HEK293T (cell line): Measurements from ENCODE around the gene GLDN.

Experiments used
- CTCF ChIA-PET: fragments of 350-600 bp; formaldehyde crosslinking; extraction: SDS; loops from one replicate; lab custom pipeline; 2021; ENCODE audit warnings: antibody characterized with exemption, inconsistent platforms; lab: Yijun Ruan, JAX
- POLR2A ChIA-PET: fragments of 350-600 bp; formaldehyde crosslinking; extraction: SDS; loops from one replicate; lab custom pipeline; 2020; ENCODE audit warnings: antibody characterized with exemption, inconsistent platforms; lab: Yijun Ruan, JAX
- DNase-seq: peaks from one replicate; pipeline ENCODE4 v3.0.0; 2012; ENCODE audit warnings: mixed read lengths; ENCODE audit errors: extremely low spot score
- ARNT ChIP-seq: fragments of 450-650 bp; IDR thresholded peaks from 2 replicates; pipeline ENCODE4 v1.6.1; 2017; ENCODE audit warnings: mild to moderate bottlenecking
- BHLHE40 ChIP-seq: fragments of 450-650 bp; IDR thresholded peaks from 2 replicates; pipeline ENCODE4 v1.6.1; 2016; ENCODE audit warnings: mild to moderate bottlenecking, moderate library complexity, borderline replicate concordance
- CTBP1 ChIP-seq: fragments of 450-650 bp; IDR thresholded peaks from 2 replicates; pipeline ENCODE4 v1.6.1; 2016; ENCODE audit warnings: borderline replicate concordance
- ELF4 ChIP-seq: fragments of 450-650 bp; IDR thresholded peaks from 2 replicates; pipeline ENCODE4 v1.6.1; 2017; ENCODE audit warnings: antibody characterized with exemption
- FOXA1 ChIP-seq: fragments of 450-650 bp; IDR thresholded peaks from 2 replicates; pipeline ENCODE4 v1.6.1; 2016; ENCODE audit warnings: mild to moderate bottlenecking
- FOXK2 ChIP-seq: fragments of 450-650 bp; IDR thresholded peaks from 2 replicates; pipeline ENCODE4 v1.6.1; 2016; ENCODE audit warnings: mild to moderate bottlenecking
- FOXM1 ChIP-seq: fragments of 450-650 bp; IDR thresholded peaks from 2 replicates; pipeline ENCODE4 v1.6.1; 2017; ENCODE audit warnings: mild to moderate bottlenecking, borderline replicate concordance
- HDGF ChIP-seq: fragments of 450-650 bp; IDR thresholded peaks from 2 replicates; pipeline ENCODE4 v1.6.1; 2017; ENCODE audit warnings: antibody characterized with exemption, borderline replicate concordance
- L3MBTL2 ChIP-seq: fragments of 450-650 bp; conservative IDR thresholded peaks from 2 replicates; pipeline ENCODE4 v1.6.1; 2016; ENCODE audit warnings: mild to moderate bottlenecking
- LEF1 ChIP-seq: fragments of 450-650 bp; IDR thresholded peaks from 2 replicates; pipeline ENCODE4 v1.6.1; 2017; ENCODE audit warnings: mild to moderate bottlenecking, borderline replicate concordance
- NFRKB ChIP-seq: fragments of 450-650 bp; IDR thresholded peaks from 2 replicates; pipeline ENCODE4 v1.6.1; 2016; ENCODE audit warnings: mild to moderate bottlenecking, moderate library complexity
- SP1 ChIP-seq: fragments of 450-650 bp; IDR thresholded peaks from 2 replicates; pipeline ENCODE4 v1.6.1; 2017
- SUZ12 ChIP-seq: fragments of 450-650 bp; IDR thresholded peaks from 2 replicates; pipeline ENCODE4 v1.6.1; 2016; ENCODE audit warnings: mild to moderate bottlenecking
- TARDBP ChIP-seq: fragments of 450-650 bp; IDR thresholded peaks from 2 replicates; pipeline ENCODE4 v1.6.1; 2016
- ZNF384 ChIP-seq: fragments of 450-650 bp; IDR thresholded peaks from 2 replicates; pipeline ENCODE4 v1.6.1; 2016
- TF ChIP-seq, protein P1 (sequence below): fragments of 450-650 bp; IDR thresholded peaks from 2 replicates; pipeline ENCODE4 v1.6.1; 2016

The GLDN gene

DNA sequence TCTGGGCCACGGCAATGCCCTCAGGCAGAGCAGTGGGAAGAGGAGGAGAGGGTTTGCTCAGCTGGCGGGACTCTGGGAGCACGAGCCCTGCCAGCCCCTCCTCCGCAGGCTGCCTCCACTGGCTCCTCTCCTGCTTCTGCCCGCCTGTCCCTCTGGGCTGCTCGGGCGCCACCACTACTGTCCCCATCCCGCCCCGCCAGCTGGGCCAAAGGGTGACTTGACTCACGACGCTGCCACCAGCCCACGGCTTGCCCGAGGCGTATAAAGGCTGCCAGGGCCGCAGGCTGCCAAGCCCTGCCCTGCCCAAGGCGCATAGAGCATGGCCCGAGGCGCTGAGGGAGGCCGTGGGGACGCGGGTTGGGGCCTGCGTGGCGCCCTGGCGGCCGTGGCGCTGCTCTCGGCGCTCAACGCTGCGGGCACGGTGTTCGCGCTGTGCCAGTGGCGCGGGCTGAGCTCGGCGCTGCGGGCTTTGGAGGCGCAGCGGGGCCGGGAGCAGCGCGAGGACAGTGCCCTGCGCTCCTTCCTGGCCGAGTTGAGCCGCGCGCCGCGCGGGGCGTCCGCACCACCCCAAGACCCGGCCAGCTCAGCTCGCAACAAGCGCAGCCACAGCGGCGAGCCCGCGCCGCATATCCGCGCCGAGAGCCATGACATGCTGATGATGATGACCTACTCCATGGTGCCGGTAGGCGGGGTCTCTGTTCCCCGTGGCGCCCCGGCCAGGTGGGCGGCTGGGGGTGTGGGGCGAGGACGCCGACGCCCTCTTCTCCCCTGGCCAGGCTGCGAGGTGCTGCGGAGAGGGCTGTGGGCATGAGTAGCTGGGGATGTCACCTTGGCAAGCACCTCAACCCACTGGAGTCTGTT, at the start of gene GLDN:
Gene GLDN (plus strand): TSS at position 290 of the 861 bp plus-strand sequence. CDS start 30 bp downstream, at position 320.
- DNase-seq: peak; percentile 6
- POLR2A ChIA-PET: no interaction called here
- CTCF ChIA-PET: interaction anchor here (0.9 kb wide), 1 partner anchor 142 kb away, joined by 3 read pairs; no protein-coding TSS in a partner anchor
- TF ChIP-seq CTBP1 (no peak), FOXM1 (no peak), SUZ12 (no peak), L3MBTL2 (no peak), TARDBP (no peak), FOXK2 (no peak), SP1 (no peak), LEF1 (no peak), ELF4 (no peak)

DNA sequence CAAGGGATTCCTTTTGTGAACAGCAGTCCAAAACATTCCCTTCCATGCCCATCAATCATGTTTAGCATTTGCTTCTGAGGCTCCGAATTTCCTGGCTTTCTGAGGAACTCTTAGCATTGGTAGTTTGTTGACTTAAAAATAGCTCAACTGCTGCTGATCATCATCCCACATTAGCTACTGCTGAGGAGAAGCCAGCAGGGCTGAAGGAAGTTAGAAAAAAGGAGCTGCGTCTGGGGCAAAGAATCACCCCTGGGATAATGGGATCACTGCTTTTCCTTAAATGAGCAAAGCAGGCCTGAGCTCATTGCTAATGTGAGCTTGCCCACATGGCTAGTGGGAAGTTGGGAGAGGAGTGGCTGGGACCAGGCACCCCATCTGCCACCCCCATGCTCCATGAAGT, 42.8 kb upstream of the GLDN start:
- ChIA-PET POLR2A (no interaction called here), CTCF (no interaction called here)
- no peak for DNase-seq
- TF ChIP-seq SP1 (no peak), FOXA1 (no peak), ZNF384 (no peak), NFRKB (no peak), TARDBP (no peak), LEF1 (no peak), SUZ12 (no peak), FOXK2 (no peak), CTBP1 (no peak), ELF4 (no peak), BHLHE40 (no peak), FOXM1 (no peak), L3MBTL2 (no peak), ARNT (no peak), HDGF (no peak)
- TF ChIP-seq, protein P1, sequence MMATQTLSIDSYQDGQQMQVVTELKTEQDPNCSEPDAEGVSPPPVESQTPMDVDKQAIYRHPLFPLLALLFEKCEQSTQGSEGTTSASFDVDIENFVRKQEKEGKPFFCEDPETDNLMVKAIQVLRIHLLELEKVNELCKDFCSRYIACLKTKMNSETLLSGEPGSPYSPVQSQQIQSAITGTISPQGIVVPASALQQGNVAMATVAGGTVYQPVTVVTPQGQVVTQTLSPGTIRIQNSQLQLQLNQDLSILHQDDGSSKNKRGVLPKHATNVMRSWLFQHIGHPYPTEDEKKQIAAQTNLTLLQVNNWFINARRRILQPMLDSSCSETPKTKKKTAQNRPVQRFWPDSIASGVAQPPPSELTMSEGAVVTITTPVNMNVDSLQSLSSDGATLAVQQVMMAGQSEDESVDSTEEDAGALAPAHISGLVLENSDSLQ: no peak

DNA sequence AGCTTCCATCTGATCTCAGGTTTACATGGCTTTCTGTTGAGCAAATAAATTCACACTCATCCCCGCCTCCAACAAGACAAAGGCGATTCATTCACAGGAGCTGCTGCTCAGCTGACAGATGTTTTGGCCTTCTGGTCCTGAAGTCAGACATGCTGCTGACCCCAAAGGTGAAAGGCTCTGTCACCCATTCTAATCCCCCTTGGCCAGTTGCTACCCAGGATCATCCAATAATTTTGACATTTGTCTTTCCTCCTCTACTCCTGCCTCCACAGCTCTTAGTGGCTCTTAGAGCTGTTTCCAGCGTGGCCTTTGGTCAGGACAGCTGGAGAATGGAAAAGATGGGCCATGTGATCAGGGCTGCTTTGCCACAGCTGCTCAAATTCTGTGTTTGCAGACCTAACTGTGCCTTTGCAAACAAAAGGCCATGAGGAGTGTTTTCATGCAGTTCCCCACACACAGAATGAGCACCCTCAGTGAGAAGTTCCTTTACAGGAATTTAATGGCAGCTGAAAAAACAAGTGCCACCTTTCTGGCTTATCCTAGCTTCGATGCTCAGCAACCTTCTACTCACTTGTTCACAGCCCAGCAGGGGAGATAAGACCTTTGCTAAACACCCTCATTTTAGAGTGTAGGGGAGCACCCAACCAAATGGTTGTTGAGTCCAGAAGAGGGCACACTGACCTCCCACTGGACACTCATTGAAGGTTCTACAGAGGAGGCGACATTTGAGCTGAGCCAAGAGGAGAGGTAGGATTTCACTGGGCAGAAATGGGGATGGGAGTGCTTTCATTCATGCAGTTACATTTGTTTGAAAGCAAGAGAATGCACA, 42.1 kb upstream of the GLDN start:
- ChIA-PET POLR2A (no interaction called here), CTCF (no interaction called here)
- no peak for DNase-seq
- no peak for TF ChIP-seq SP1
- no peak for TF ChIP-seq FOXK2
- TF ChIP-seq, protein P1: no peak
- TF ChIP-seq SUZ12: no peak
- TF ChIP-seq TARDBP: no peak
- no peak for TF ChIP-seq LEF1
- no peak for TF ChIP-seq FOXA1
- no peak for TF ChIP-seq ELF4
- TF ChIP-seq HDGF: no peak
- no peak for TF ChIP-seq CTBP1
- no peak for TF ChIP-seq ARNT
- no peak for TF ChIP-seq NFRKB
- TF ChIP-seq ZNF384: no peak
- TF ChIP-seq BHLHE40: no peak
- TF ChIP-seq L3MBTL2: no peak

DNA sequence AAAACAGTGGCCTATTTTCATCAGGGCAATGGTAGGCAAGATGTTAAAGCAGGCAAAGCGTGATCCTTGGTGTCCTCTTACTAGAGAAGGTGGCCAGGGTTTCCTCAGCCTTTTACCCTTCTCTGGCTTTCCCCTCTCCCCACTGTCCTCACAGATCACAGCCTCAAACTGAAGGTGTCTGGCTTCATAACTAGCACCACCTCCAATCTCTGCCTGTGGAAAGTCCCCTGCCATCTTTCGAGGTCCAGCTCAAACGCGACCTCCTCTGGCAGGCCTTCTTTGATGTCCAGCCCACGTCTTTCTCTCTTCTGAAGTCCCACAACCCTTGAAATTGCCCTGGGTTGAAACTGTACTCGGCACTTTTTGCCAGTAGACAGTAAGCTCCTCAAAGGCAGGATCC, 39.0 kb upstream of the GLDN start:
- TF ChIP-seq ZNF384 (no peak), ARNT (no peak), FOXK2 (no peak)
- TF ChIP-seq, protein P1: no peak
- ChIA-PET CTCF (no interaction called here), POLR2A (no interaction called here)
- no peak for DNase-seq

DNA sequence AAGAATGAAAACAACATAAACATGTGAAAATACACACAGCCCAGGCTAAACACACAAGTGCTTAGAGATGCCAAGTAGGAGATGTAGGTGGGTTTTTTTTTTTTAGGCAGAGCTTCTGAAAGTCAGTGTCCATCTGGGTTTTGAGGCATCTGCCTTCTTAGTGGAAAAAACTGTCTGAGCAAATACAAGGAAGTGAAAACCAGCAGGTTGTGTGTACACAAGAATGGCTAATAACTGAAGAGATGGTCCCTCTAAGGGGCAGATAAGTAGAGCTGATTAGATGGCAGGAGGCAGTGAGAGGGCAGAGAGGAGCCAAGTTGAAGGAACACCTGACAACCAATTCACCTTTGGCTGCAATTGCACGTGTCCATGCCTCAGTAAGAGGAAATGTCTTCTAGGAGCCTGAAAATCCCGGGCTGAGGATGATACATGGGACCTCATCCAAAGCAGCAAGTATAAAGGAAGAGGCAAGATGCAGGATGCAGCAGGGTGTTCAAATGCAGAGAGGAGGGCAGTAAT, 37.9 kb upstream of the GLDN start:
- ChIA-PET POLR2A (no interaction called here), CTCF (interaction anchor here (0.7 kb wide), 1 partner anchor 22 kb away, joined by 3 read pairs; no protein-coding TSS in a partner anchor)
- TF ChIP-seq BHLHE40: no peak
- no peak for TF ChIP-seq SP1
- no peak for TF ChIP-seq L3MBTL2
- no peak for TF ChIP-seq ARNT
- TF ChIP-seq LEF1: no peak
- TF ChIP-seq FOXA1: no peak
- no peak for TF ChIP-seq ELF4
- no peak for TF ChIP-seq NFRKB
- no peak for TF ChIP-seq ZNF384
- TF ChIP-seq, protein P1: no peak
- no peak for TF ChIP-seq CTBP1
- TF ChIP-seq TARDBP: no peak
- DNase-seq: no peak
